ENCODE data around the gene AOC2.
"Not testable (repeated sequence)": the region's sequence is repeated elsewhere in the genome, so short reads cannot be mapped to it uniquely, and the experiment has no call there.

GRCh38 chr17:42856093-42856492 is 11.7 kb downstream of the AOC2 start:
- not testable (repeated sequence) for TF ChIP-seq EZH2 (IDR thresholded peaks at IDR 0.05; ENCODE audit: borderline replicate concordance, control insufficient read depth, low read depth, low read length); EP300 (IDR thresholded peaks at IDR 0.05; ENCODE audit: borderline replicate concordance in 1 of 2, control insufficient read depth in 1 of 2, low read depth in 2 of 2, low read length in 2 of 2); HDAC6 (IDR thresholded peaks at IDR 0.05; ENCODE audit: unreplicated experiment); NR2C2 (IDR thresholded peaks at IDR 0.05; ENCODE audit: borderline replicate concordance, control insufficient read depth, insufficient read length, low read depth); POLR2AphosphoS5 (IDR thresholded peaks at IDR 0.05; ENCODE audit: low read length); CREB1 (IDR thresholded peaks at IDR 0.05; ENCODE audit: low read depth); ZNF384 (IDR thresholded peaks at IDR 0.05; ENCODE audit: borderline replicate concordance, low read depth, low read length); DPF2 (IDR thresholded peaks at IDR 0.05); MYC (IDR thresholded peaks at IDR 0.05; ENCODE audit: insufficient read depth, insufficient read length, insufficient replicate concordance, low read length, severe bottlenecking); ATF7 (IDR thresholded peaks at IDR 0.05; ENCODE audit: low read depth); IRF3 (IDR thresholded peaks at IDR 0.05); BRCA1 (IDR thresholded peaks at IDR 0.05; ENCODE audit: low read depth, low read length); E2F4 (IDR thresholded peaks at IDR 0.05; ENCODE audit: low read depth, low read length)

Measured in GM12878 (cell line).